Esophagus muscularis mucosa (tissue), 4 donors: ENCODE results near the gene PRAMEF20.
"Not testable (repeated sequence)": the region's sequence is repeated elsewhere in the genome, so short reads cannot be mapped to it uniquely, and the experiment has no call there.

Experiments
- CTCF ChIP-seq, 3 experiments: fragments of 200-600 bp in 2 of 3; fragments of 450-650 bp in 1 of 3; sonication (generic) in 2 of 3; IDR thresholded peaks; one replicate each; pipeline ENCODE4 v1.5.1; 2017 to 2019; ENCODE audit warnings: antibody characterized with exemption in 3 of 3, mild to moderate bottlenecking in 2 of 3, moderate library complexity in 1 of 3
- EP300 ChIP-seq: sonication (generic); formaldehyde crosslinking; IDR thresholded peaks from one replicate; pipeline ENCODE4 v1.6.1; 2017; ENCODE audit warnings: antibody characterized with exemption
- POLR2A ChIP-seq: fragments of 450-650 bp; IDR thresholded peaks from one replicate; pipeline ENCODE4 v1.6.1; 2017; ENCODE audit warnings: antibody characterized with exemption, moderate library complexity, mild to moderate bottlenecking, low read depth

GRCh38 chr1:13439104-13439783 lies 29.0 kb downstream of the PRAMEF20 start:
- not testable (repeated sequence) for TF ChIP-seq CTCF (IDR thresholded peaks at IDR 0.05); POLR2A; EP300
